Measurements from ENCODE around the gene CDKAL1.

GRCh38 chr6:20533746-20534294 is 437 bp upstream of the CDKAL1 start:
- TF ChIP-seq ZNF274 (IDR thresholded peaks at IDR 0.05; ENCODE audit: low read depth, low read length) (no peak), YY1 (IDR thresholded peaks at IDR 0.05; ENCODE audit: insufficient read depth, insufficient read length) (no peak), SUZ12 (IDR thresholded peaks at IDR 0.05; ENCODE audit: extremely low read depth, insufficient read depth, insufficient read length) (no peak)
